DMS 273 treated with DMSO at 0.1 percent for 48 hours (cell line): Measurements from ENCODE around the gene JADE2.
A peak's percentile ranks its signal among the peaks of the same experiment; 100 is the strongest.

ENCODE experiments used
- DNase-seq: peaks from one replicate; lab custom pipeline; 2025; lab: John Stamatoyannopoulos, UW

JADE2 gene

GRCh38 chr5:134570365-134570758 is 44.9 kb downstream of the JADE2 start:
- no peak for DNase-seq

GRCh38 chr5:134570886-134571285 is 45.4 kb downstream of the JADE2 start:
- no peak for DNase-seq

- DNase-seq, result no peak
These were observed 46.4 kb downstream of the JADE2 start for GRCh38 chr5:134571693-134572405.

- no peak for DNase-seq
These were observed 47.3 kb downstream of the JADE2 start for GRCh38 chr5:134572811-134573210.

GRCh38 chr5:134574521-134574920 is 49.1 kb downstream of the JADE2 start:
- DNase-seq, result no peak

- DNase-seq, result no peak
These were observed 49.8 kb downstream of the JADE2 start for GRCh38 chr5:134575316-134575715.

GRCh38 chr5:134576386-134577021 is 51.0 kb downstream of the JADE2 start:
- DNase-seq, result no peak

- no peak for DNase-seq
These were observed 51.7 kb downstream of the JADE2 start for GRCh38 chr5:134577022-134577795.

- DNase-seq, result peak; percentile 20
These were observed 52.5 kb downstream of the JADE2 start for GRCh38 chr5:134577796-134578577.

GRCh38 chr5:134578578-134579283 is 53.3 kb downstream of the JADE2 start:
- no peak for DNase-seq

GRCh38 chr5:134579284-134579771 is 53.9 kb downstream of the JADE2 start:
- no peak for DNase-seq

- no peak for DNase-seq
These were observed 54.6 kb downstream of the JADE2 start for GRCh38 chr5:134580001-134580460.

GRCh38 chr5:134581241-134581981 is 55.9 kb downstream of the JADE2 start:
- no peak for DNase-seq

GRCh38 chr5:134582281-134582680 is 56.8 kb downstream of the JADE2 start:
- no peak for DNase-seq

- DNase-seq, result no peak
These were observed 57.5 kb downstream of the JADE2 start for GRCh38 chr5:134582941-134583340.

- no peak for DNase-seq
These were observed 58.3 kb downstream of the JADE2 start for GRCh38 chr5:134583766-134584165.

- no peak for DNase-seq
These were observed 59.2 kb downstream of the JADE2 start for GRCh38 chr5:134584662-134585061.

GRCh38 chr5:134585966-134586365 is 60.5 kb downstream of the JADE2 start:
- no peak for DNase-seq

- peak; percentile 50 for DNase-seq
These were observed 61.5 kb downstream of the JADE2 start for GRCh38 chr5:134586866-134587524.
